HCT116 (cell line): Measurements from ENCODE around the gene FAM163B.

ENCODE experiments used
- CBX3 ChIP-seq: IDR thresholded peaks from 2 replicates; pipeline ENCODE4 v1.6.1; 2012; ENCODE audit warnings: low read depth
- CEBPB ChIP-seq: IDR thresholded peaks from 2 replicates; pipeline ENCODE4 v1.6.1; 2012; ENCODE audit warnings: low read depth
- CTCF ChIP-seq, 3 experiments: fragments of 200-600 bp in 1 of 3; sonication (generic) in 1 of 3; IDR thresholded peaks in 2 of 3; conservative IDR thresholded peaks in 1 of 3; 2 replicates each; pipeline ENCODE4 v1.5.1; 2012 to 2017; ENCODE audit warnings: low read depth in 2 of 3, low read length in 2 of 3, antibody characterized with exemption in 1 of 3, borderline replicate concordance in 1 of 3, control low read depth in 1 of 3, mild to moderate bottlenecking in 1 of 3, mixed read lengths in 1 of 3, mixed run types in 1 of 3, moderate library complexity in 1 of 3; ENCODE audit not compliant: insufficient read depth in 1 of 3
- EZH2 ChIP-seq: fragments of 200-600 bp; sonication (generic); IDR thresholded peaks from 2 replicates; pipeline ENCODE4 v1.6.1; 2017; ENCODE audit warnings: antibody characterized with exemption, mixed run types
- JUND ChIP-seq: IDR thresholded peaks from 2 replicates; pipeline ENCODE4 v1.6.1; 2012
- POLR2A ChIP-seq: IDR thresholded peaks from 2 replicates; pipeline ENCODE4 v1.7.0; 2011; ENCODE audit warnings: borderline replicate concordance; ENCODE audit not compliant: insufficient read depth, insufficient read length; ENCODE audit errors: extremely low read depth
- POLR2AphosphoS5 ChIP-seq: IDR thresholded peaks from 2 replicates; pipeline ENCODE4 v1.6.1; 2011; ENCODE audit warnings: mild to moderate bottlenecking, low read depth, low read length, moderate library complexity
- RAD21 ChIP-seq: IDR thresholded peaks from 2 replicates; pipeline ENCODE4 v1.6.1; 2012; ENCODE audit warnings: low read depth, mild to moderate bottlenecking
- SIN3A ChIP-seq: IDR thresholded peaks from 2 replicates; pipeline ENCODE4 v1.6.1; 2012; ENCODE audit warnings: low read depth
- SP1 ChIP-seq: IDR thresholded peaks from 2 replicates; pipeline ENCODE4 v1.6.1; 2012; ENCODE audit warnings: low read depth
- ZNF274 ChIP-seq: fragments of 200-500 bp; sonication (Bioruptor generic); IDR thresholded peaks from 2 replicates; pipeline ENCODE4 v1.6.1; 2014; ENCODE audit warnings: mild to moderate bottlenecking, low read depth, low read length, inconsistent platforms
- TF ChIP-seq, protein P1 (sequence below): IDR thresholded peaks from 2 replicates; pipeline ENCODE4 v1.6.1; 2012; ENCODE audit warnings: low read depth
- TF ChIP-seq, protein P2 (sequence below): IDR thresholded peaks from 2 replicates; pipeline ENCODE4 v1.6.1; 2012

GRCh38 chr9:133577737-133578112 lies 31.5 kb downstream of the FAM163B start:
- TF ChIP-seq POLR2A, result no peak
- no peak for TF ChIP-seq SP1
- TF ChIP-seq ZNF274, result no peak
- no peak for TF ChIP-seq CTCF (IDR thresholded peaks at IDR 0.05 in 2 of 3, conservative IDR thresholded peaks at IDR 0.05 in 1 of 3; ENCODE audit: borderline replicate concordance in 1 of 3, insufficient read depth in 1 of 3, low read depth in 2 of 3, low read length in 2 of 3)
- TF ChIP-seq, protein P1, sequence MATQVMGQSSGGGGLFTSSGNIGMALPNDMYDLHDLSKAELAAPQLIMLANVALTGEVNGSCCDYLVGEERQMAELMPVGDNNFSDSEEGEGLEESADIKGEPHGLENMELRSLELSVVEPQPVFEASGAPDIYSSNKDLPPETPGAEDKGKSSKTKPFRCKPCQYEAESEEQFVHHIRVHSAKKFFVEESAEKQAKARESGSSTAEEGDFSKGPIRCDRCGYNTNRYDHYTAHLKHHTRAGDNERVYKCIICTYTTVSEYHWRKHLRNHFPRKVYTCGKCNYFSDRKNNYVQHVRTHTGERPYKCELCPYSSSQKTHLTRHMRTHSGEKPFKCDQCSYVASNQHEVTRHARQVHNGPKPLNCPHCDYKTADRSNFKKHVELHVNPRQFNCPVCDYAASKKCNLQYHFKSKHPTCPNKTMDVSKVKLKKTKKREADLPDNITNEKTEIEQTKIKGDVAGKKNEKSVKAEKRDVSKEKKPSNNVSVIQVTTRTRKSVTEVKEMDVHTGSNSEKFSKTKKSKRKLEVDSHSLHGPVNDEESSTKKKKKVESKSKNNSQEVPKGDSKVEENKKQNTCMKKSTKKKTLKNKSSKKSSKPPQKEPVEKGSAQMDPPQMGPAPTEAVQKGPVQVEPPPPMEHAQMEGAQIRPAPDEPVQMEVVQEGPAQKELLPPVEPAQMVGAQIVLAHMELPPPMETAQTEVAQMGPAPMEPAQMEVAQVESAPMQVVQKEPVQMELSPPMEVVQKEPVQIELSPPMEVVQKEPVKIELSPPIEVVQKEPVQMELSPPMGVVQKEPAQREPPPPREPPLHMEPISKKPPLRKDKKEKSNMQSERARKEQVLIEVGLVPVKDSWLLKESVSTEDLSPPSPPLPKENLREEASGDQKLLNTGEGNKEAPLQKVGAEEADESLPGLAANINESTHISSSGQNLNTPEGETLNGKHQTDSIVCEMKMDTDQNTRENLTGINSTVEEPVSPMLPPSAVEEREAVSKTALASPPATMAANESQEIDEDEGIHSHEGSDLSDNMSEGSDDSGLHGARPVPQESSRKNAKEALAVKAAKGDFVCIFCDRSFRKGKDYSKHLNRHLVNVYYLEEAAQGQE, result no peak
- TF ChIP-seq, protein P2, sequence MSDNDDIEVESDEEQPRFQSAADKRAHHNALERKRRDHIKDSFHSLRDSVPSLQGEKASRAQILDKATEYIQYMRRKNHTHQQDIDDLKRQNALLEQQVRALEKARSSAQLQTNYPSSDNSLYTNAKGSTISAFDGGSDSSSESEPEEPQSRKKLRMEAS, result no peak
- TF ChIP-seq CBX3, result no peak
- no peak for TF ChIP-seq RAD21
- TF ChIP-seq EZH2, result no peak
- TF ChIP-seq SIN3A, result no peak
- TF ChIP-seq POLR2AphosphoS5, result no peak
- no peak for TF ChIP-seq CEBPB
- TF ChIP-seq JUND, result no peak
